MG63 (cell line): ENCODE measurements around the gene PTPRM. TPM values are rescaled to one million over a fixed set of nuclear protein-coding genes. Genes with fewer than 3 reads are reported as not detected.
"Not testable (repeated sequence)": the region's sequence is repeated elsewhere in the genome, so short reads cannot be mapped to it uniquely, and the experiment has no call there.

ENCODE experiments used
- DNase-seq: peaks from one replicate; pipeline ENCODE4 v3.0.0-alpha.2; 2020
- H3K27me3 ChIP-seq: fragments of 250-450 bp; sonication (Bioruptor Pico); 2 replicates; pipeline ENCODE4 v1.5.1; 2020; ENCODE audit warnings: mild to moderate bottlenecking, moderate library complexity
- H3K36me3 ChIP-seq: fragments of 250-450 bp; sonication (Bioruptor Pico); 2 replicates; pipeline ENCODE4 v1.5.1; 2020; ENCODE audit warnings: mild to moderate bottlenecking, moderate library complexity
- H3K4me3 ChIP-seq: fragments of 250-450 bp; sonication (Bioruptor Pico); 2 replicates; pipeline ENCODE4 v1.5.1; 2020; ENCODE audit warnings: mild to moderate bottlenecking, moderate library complexity
- H3K9me3 ChIP-seq: fragments of 250-450 bp; sonication (Bioruptor Pico); 2 replicates; pipeline ENCODE4 v1.5.1; 2020; ENCODE audit warnings: mild to moderate bottlenecking, moderate library complexity
- total RNA-seq: library from RNA; depleted of rRNA; stranded (reverse); fragments of >200 nt; shearing (Covaris generic); gene quantifications from 2 replicates; pipeline ENCODE4 v1.2.3, GENCODE V29; 2014; ENCODE audit warnings: low replicate concordance

The PTPRM gene
- total RNA-seq, 1 experiment from 2014 or later: 13.2 TPM

GRCh38 chr18:8435376-8435775 lies 868.3 kb downstream of the PTPRM start:
- no peaks in the 10 kb centered on the region for H3K36me3 ChIP-seq
- DNase-seq: no peak
- H3K4me3 ChIP-seq: no peak overlapping the region
- H3K9me3 ChIP-seq: no peaks in the 10 kb centered on the region
- no peaks in the 10 kb centered on the region for H3K27me3 ChIP-seq

GRCh38 chr18:8439055-8439454 lies 871.9 kb downstream of the PTPRM start:
- Histone ChIP-seq H3K27me3 (no peaks in the 10 kb centered on the region), H3K36me3 (no peaks in the 10 kb centered on the region), H3K9me3 (no peaks in the 10 kb centered on the region), H3K4me3 (no peak overlapping the region)
- DNase-seq: no peak

- DNase-seq: no peak
- Histone ChIP-seq H3K36me3 (no peaks in the 10 kb centered on the region), H3K9me3 (no peaks in the 10 kb centered on the region), H3K27me3 (no peaks in the 10 kb centered on the region), H3K4me3 (no peak overlapping the region)
Observed at GRCh38 chr18:8443505-8443904, 876.4 kb downstream of the PTPRM start.

- not testable (repeated sequence) for H3K27me3 ChIP-seq, H3K36me3 ChIP-seq, DNase-seq, H3K9me3 ChIP-seq, H3K4me3 ChIP-seq
Observed at GRCh38 chr18:8446936-8447335, 879.8 kb downstream of the PTPRM start.

- no peak overlapping the region for H3K4me3 ChIP-seq
- H3K36me3 ChIP-seq: no peaks in the 10 kb centered on the region
- no peaks in the 10 kb centered on the region for H3K27me3 ChIP-seq
- no peak for DNase-seq
- H3K9me3 ChIP-seq: no peaks in the 10 kb centered on the region
Observed at GRCh38 chr18:8448130-8448529, 881.0 kb downstream of the PTPRM start.

- DNase-seq: no peak
Observed at GRCh38 chr18:8450013-8450412, 882.9 kb downstream of the PTPRM start.

GRCh38 chr18:8450898-8451665 lies 884.0 kb downstream of the PTPRM start:
- no peaks in the 10 kb centered on the region for H3K27me3 ChIP-seq
- H3K9me3 ChIP-seq: no peaks in the 10 kb centered on the region
- H3K4me3 ChIP-seq: no peak overlapping the region
- no peak for DNase-seq
- no peaks in the 10 kb centered on the region for H3K36me3 ChIP-seq

More at GRCh38 chr18:8450013-8450412, 882.9 kb downstream of the PTPRM start:
- no peak overlapping the region for H3K4me3 ChIP-seq
- no peaks in the 10 kb centered on the region for H3K9me3 ChIP-seq
- no peaks in the 10 kb centered on the region for H3K27me3 ChIP-seq
- no peaks in the 10 kb centered on the region for H3K36me3 ChIP-seq

- DNase-seq: no peak
- Histone ChIP-seq H3K4me3 (no peak overlapping the region), H3K9me3 (no peaks in the 10 kb centered on the region), H3K27me3 (no peaks in the 10 kb centered on the region), H3K36me3 (no peaks in the 10 kb centered on the region)
Observed at GRCh38 chr18:8453528-8453927, 886.4 kb downstream of the PTPRM start.

- no peak for DNase-seq
- Histone ChIP-seq H3K27me3 (no peaks in the 10 kb centered on the region), H3K4me3 (no peak overlapping the region), H3K36me3 (no peaks in the 10 kb centered on the region), H3K9me3 (no peaks in the 10 kb centered on the region)
Observed at GRCh38 chr18:8454136-8454535, 887.0 kb downstream of the PTPRM start.

- Histone ChIP-seq H3K9me3 (no peaks in the 10 kb centered on the region), H3K4me3 (no peak overlapping the region), H3K27me3 (no peaks in the 10 kb centered on the region), H3K36me3 (no peaks in the 10 kb centered on the region)
- no peak for DNase-seq
Observed at GRCh38 chr18:8455661-8456614, 888.8 kb downstream of the PTPRM start.
